Spleen (tissue), 11 donors: ENCODE data around the gene GAS2. TPM values are rescaled to one million over a fixed set of nuclear protein-coding genes. Genes with fewer than 3 reads are reported as not detected.

ENCODE experiments used
- DNase-seq: peaks from one replicate; pipeline ENCODE4 v3.0.0-alpha.2; 2020
- H3K27ac ChIP-seq, 8 donors: fragments of 200-600 bp; sonication (generic) in 7 of 8; 1 replicate in 4 of 8; 2 replicates in 4 of 8; pipeline versions ENCODE4 v1.5.0 to v1.8.0; 2016 to 2021; ENCODE audit warnings: inconsistent platforms in 4 of 8, mild to moderate bottlenecking in 4 of 8, moderate library complexity in 1 of 8
- H3K27me3 ChIP-seq, 7 donors: fragments of 200-600 bp; sonication (generic) in 6 of 7; replicated peaks in 1 of 7; 1 replicate in 4 of 7; 2 replicates in 3 of 7; pipeline versions ENCODE4 v1.5.0 to v1.8.0; 2016 to 2021; ENCODE audit warnings: inconsistent platforms in 3 of 7, mild to moderate bottlenecking in 1 of 7
- H3K36me3 ChIP-seq, 6 donors: fragments of 200-600 bp; sonication (generic) in 5 of 6; 1 replicate in 4 of 6; 2 replicates in 2 of 6; pipeline versions ENCODE4 v1.5.0 to v1.8.0; 2016 to 2021; ENCODE audit warnings: inconsistent platforms in 2 of 6
- H3K4me1 ChIP-seq, 6 donors: fragments of 200-600 bp; sonication (generic) in 5 of 6; 1 replicate in 3 of 6; 2 replicates in 3 of 6; pipeline versions ENCODE4 v1.5.0 to v1.8.0; 2016 to 2021; ENCODE audit warnings: inconsistent platforms in 3 of 6
- H3K4me3 ChIP-seq, 8 donors: fragments of 200-600 bp; sonication (generic) in 7 of 8; 1 replicate in 4 of 8; 2 replicates in 4 of 8; pipeline versions ENCODE4 v1.5.0 to v1.8.0; 2016 to 2021; ENCODE audit warnings: inconsistent platforms in 4 of 8, mild to moderate bottlenecking in 4 of 8, moderate library complexity in 2 of 8
- H3K9me3 ChIP-seq, 8 donors: fragments of 200-600 bp; sonication (generic) in 7 of 8; 1 replicate in 4 of 8; 2 replicates in 4 of 8; pipeline versions ENCODE4 v1.5.0 to v1.8.0; 2016 to 2021; ENCODE audit warnings: inconsistent platforms in 4 of 8
- CTCF ChIP-seq, 11 experiments: fragments of 200-600 bp in 7 of 11; fragments of 450-650 bp in 4 of 11; sonication (generic) in 4 of 11; IDR thresholded peaks in 8 of 11; conservative IDR thresholded peaks in 3 of 11; 1 replicate in 7 of 11; 2 replicates in 4 of 11; pipeline versions ENCODE4 v1.4.0 to v1.8.0; 2016 to 2021; ENCODE audit warnings: antibody characterized with exemption in 11 of 11, inconsistent platforms in 4 of 11, mild to moderate bottlenecking in 1 of 11
- POLR2A ChIP-seq, 3 donors: fragments of 450-650 bp; IDR thresholded peaks; one replicate each; pipeline ENCODE4 v1.5.1; 2017; ENCODE audit warnings: antibody characterized with exemption in 3 of 3, mild to moderate bottlenecking in 1 of 3
- POLR2AphosphoS5 ChIP-seq, 3 donors: sonication (generic); formaldehyde crosslinking; IDR thresholded peaks; one replicate each; pipeline ENCODE4 v1.5.1; 2017; ENCODE audit warnings: antibody characterized with exemption in 3 of 3
- WGBS, 5 donors: extraction: QIAGEN DNeasy Blood & Tissue Kit in 3 of 5; methylation state at CpG; one replicate each; pipeline versions ENCODE4 v1.1.5 to v1.1.7; 2013 to 2018; 5-methylcytosine and 5-hydroxymethylcytosine counted together
- intact Hi-C: fragments of 100-400 bp; cut with DNase I; formaldehyde crosslinking; loops from one replicate; pipeline ENCODE4 v1.15.0; 2023; ENCODE audit warnings: low total_unique reads
- polyA plus RNA-seq, 3 donors: library from polyadenylated mRNA; stranded (reverse); fragments of 200-250 nt; gene quantifications; one replicate each; pipeline ENCODE4 v1.2.1, GENCODE V29; 2013
- total RNA-seq, 7 donors: library from RNA; depleted of rRNA in 3 of 7; stranded (reverse); fragments of >200 nt in 3 of 7; fragmentation: NEBNext Ultra II Directional in 4 of 7; extraction: Animal tissue kit (Norgen Biotek cat#: 25700) in 4 of 7; gene quantifications; one replicate each; pipeline versions ENCODE4 v1.1.0 to v1.2.1, GENCODE V29; 2016 to 2021
- donor health status: healthy with polysubstance abuse.
- donor health status: DM: no; HTN: no; CAD: no; lungs with moderate emphysema.
- donor health status: DM: no; HTN: no; CAD: no.
- donor health status: Bipolar disorder and iron deficiency.
- donor health status: healthy.
- donor health status: DM: no; HTN: no; CAD: no.
- donor health status: DM: yes; HTN: yes; CAD: no.

GAS2 gene
- total and polyA plus RNA-seq, 10 donors: 1.1 to 9.1 (median 2.2) TPM

- no peak overlapping the region for H3K27ac ChIP-seq
- intact Hi-C loops: loop anchor here (10.0 kb wide), 1 partner anchor 535 kb away; no protein-coding TSS in a partner anchor
- TF ChIP-seq POLR2A (IDR thresholded peaks at IDR 0.05) (no peak), POLR2AphosphoS5 (IDR thresholded peaks at IDR 0.05) (no peak), CTCF (IDR thresholded peaks at IDR 0.05 in 8 of 11, conservative IDR thresholded peaks at IDR 0.05 in 3 of 11) (no peak)
- no peak overlapping the region for H3K4me3 ChIP-seq
- peaks cover 0 to 9% (median 2%) of the 10 kb centered on the region in 6 donors for H3K4me1 ChIP-seq
- WGBS, 5 donors: 86 to 96% (median 91%) methylated on average over 5 of the region's 5 CpGs
- H3K9me3 ChIP-seq: no peaks in the 10 kb centered on the region
- H3K36me3 ChIP-seq: no peaks in the 10 kb centered on the region
- no peak for DNase-seq
- H3K27me3 ChIP-seq: no peaks in the 10 kb centered on the region
These were observed 113.4 kb downstream of the GAS2 start for GRCh38 chr11:22779850-22780249.

GRCh38 chr11:22780952-22781593, 114.7 kb downstream of the GAS2 start:
- DNase-seq: no peak
- peaks cover 0 to 9% (median 2%) of the 10 kb centered on the region in 6 donors for H3K4me1 ChIP-seq
- 25 to 30% (median 26%) methylated on average over 3 of the region's 3 CpGs for WGBS, 5 donors
- no peak overlapping the region for H3K4me3 ChIP-seq
- no peaks in the 10 kb centered on the region for H3K27me3 ChIP-seq
- TF ChIP-seq CTCF (IDR thresholded peaks at IDR 0.05 in 8 of 11, conservative IDR thresholded peaks at IDR 0.05 in 3 of 11) (no peak), POLR2AphosphoS5 (IDR thresholded peaks at IDR 0.05) (no peak), POLR2A (IDR thresholded peaks at IDR 0.05) (no peak)
- no peaks in the 10 kb centered on the region for H3K36me3 ChIP-seq
- H3K27ac ChIP-seq: no peak overlapping the region
- no peaks in the 10 kb centered on the region for H3K9me3 ChIP-seq
- intact Hi-C loops: loop anchor here (10.0 kb wide), 1 partner anchor 536 kb away; no protein-coding TSS in a partner anchor

- DNase-seq: no peak
- Histone ChIP-seq H3K4me1 (peaks cover 0 to 13% (median 2%) of the 10 kb centered on the region in 6 donors), H3K4me3 (no peak overlapping the region), H3K27me3 (no peaks in the 10 kb centered on the region), H3K36me3 (no peaks in the 10 kb centered on the region), H3K9me3 (no peaks in the 10 kb centered on the region), H3K27ac (no peak overlapping the region)
- no peak for TF ChIP-seq CTCF (IDR thresholded peaks at IDR 0.05 in 8 of 11, conservative IDR thresholded peaks at IDR 0.05 in 3 of 11)
- no peak for TF ChIP-seq POLR2A (IDR thresholded peaks at IDR 0.05)
- no peak for TF ChIP-seq POLR2AphosphoS5 (IDR thresholded peaks at IDR 0.05)
- intact Hi-C loops: loop anchor here (5.0 to 10.0 kb wide), 2 partner anchors 453 to 540 kb away; no protein-coding TSS in a partner anchor
These were observed 118.8 kb downstream of the GAS2 start for GRCh38 chr11:22785251-22785650.

DNA sequence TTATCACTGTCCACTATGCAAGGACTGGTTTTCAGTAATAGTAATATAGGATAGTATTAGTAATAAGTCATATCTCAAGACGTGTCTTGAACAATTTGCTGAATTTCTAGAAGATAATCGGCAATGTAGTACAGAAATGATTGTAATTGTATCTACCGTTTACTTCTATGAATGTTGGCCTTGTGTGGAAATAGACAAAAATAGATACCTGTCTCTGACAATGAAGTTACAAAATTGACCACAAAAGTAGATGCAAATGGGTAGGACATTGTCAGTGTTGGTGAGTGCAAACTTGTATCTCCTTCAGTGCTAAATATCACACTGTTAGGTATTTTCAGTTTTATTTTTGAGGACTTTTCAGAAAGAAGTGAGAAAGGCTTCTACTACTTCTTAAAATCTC, 120.1 kb downstream of the GAS2 start:
- no peak overlapping the region for H3K27ac ChIP-seq
- H3K4me1 ChIP-seq: peaks cover 0 to 4% (median 0%) of the 10 kb centered on the region in 6 donors
- H3K4me3 ChIP-seq: no peak overlapping the region
- DNase-seq: no peak
- H3K36me3 ChIP-seq: no peaks in the 10 kb centered on the region
- 78 to 84% (median 83%) methylated on average over 3 of the region's 3 CpGs for WGBS, 5 donors
- no peaks in the 10 kb centered on the region for H3K27me3 ChIP-seq
- TF ChIP-seq POLR2AphosphoS5 (IDR thresholded peaks at IDR 0.05) (no peak), CTCF (IDR thresholded peaks at IDR 0.05 in 8 of 11, conservative IDR thresholded peaks at IDR 0.05 in 3 of 11) (no peak), POLR2A (IDR thresholded peaks at IDR 0.05) (no peak)
- intact Hi-C loops: loop anchor here (5.0 to 10.0 kb wide), 2 partner anchors 454 to 542 kb away; no protein-coding TSS in a partner anchor
- no peaks in the 10 kb centered on the region for H3K9me3 ChIP-seq
